Pancreas (tissue), 10 donors: ENCODE results near the gene LRWD1. TPM values are rescaled to one million over a fixed set of nuclear protein-coding genes. Genes with fewer than 3 reads are reported as not detected.
"Not testable (repeated sequence)": the region's sequence is repeated elsewhere in the genome, so short reads cannot be mapped to it uniquely, and the experiment has no call there.

Experiments
- ATAC-seq, 4 donors: fragments of 200-7000 bp; cut with Tn5 transposase; one replicate each; pipeline versions ENCODE4 v1.8.0 to v1.9.1; 2020; ENCODE audit warnings: mild to moderate bottlenecking in 4 of 4, moderate library complexity in 4 of 4
- DNase-seq, 6 donors: peaks; one replicate each; pipeline ENCODE4 v3.0.0-alpha.2; 2020
- FAIRE-seq: peaks from 2 replicates; lab custom pipeline; 2012; peaks lifted over from hg19 to GRCh38; lab: Jason Lieb, UNC
- H3K27ac ChIP-seq, 4 donors: fragments of 200-600 bp; sonication (generic); 1 replicate in 3 of 4; 2 replicates in 1 of 4; pipeline versions ENCODE4 v1.5.0 to v1.8.0; 2020
- H3K27me3 ChIP-seq, 4 donors: fragments of 200-600 bp; one replicate each; pipeline ENCODE4 v1.8.0; 2021
- H3K36me3 ChIP-seq, 3 donors: fragments of 200-600 bp; sonication (generic) in 1 of 3; one replicate each; pipeline versions ENCODE4 v1.5.0 to v1.8.0; 2020 to 2021
- H3K4me1 ChIP-seq, 3 donors: fragments of 200-600 bp; one replicate each; pipeline ENCODE4 v1.8.0; 2021
- H3K4me3 ChIP-seq, 4 donors: fragments of 200-600 bp; sonication (generic) in 2 of 4; one replicate each; pipeline versions ENCODE4 v1.5.0 to v1.8.0; 2020 to 2021
- H3K9me3 ChIP-seq, 4 donors: fragments of 200-600 bp; one replicate each; pipeline ENCODE4 v1.8.0; 2021
- WGBS, 2 donors: extraction: QIAGEN DNeasy Blood & Tissue Kit; methylation state at CpG; one replicate each; pipeline ENCODE4 v1.1.7; 2013; 5-methylcytosine and 5-hydroxymethylcytosine counted together
- intact Hi-C, 3 donors: fragments of 100-400 bp; cut with DNase I; formaldehyde crosslinking; loops; one replicate each; pipeline versions ENCODE4 v1.11.1 to v1.14.2; 2022
- polyA plus RNA-seq, 2 donors: library from polyadenylated mRNA; stranded (reverse); fragments of 200-250 nt; gene quantifications; one replicate each; pipeline ENCODE4 v1.2.3, GENCODE V29; 2013
- total RNA-seq, 6 donors: library from RNA; stranded (reverse); fragmentation: NEBNext Ultra II Directional in 4 of 6; extraction: Animal tissue kit (Norgen Biotek cat#: 25700) in 4 of 6; gene quantifications; one replicate each; pipeline versions ENCODE4 v1.2.1 to v1.2.4, GENCODE V29; 2021 to 2023
- donor health status: healthy with polysubstance abuse.
- donor health status: DM: no; HTN: no; CAD: no; lungs with moderate emphysema.
- donor health status: DM: no; HTN: no; CAD: no.
- donor health status: control.
- donor health status: control.
- donor health status: Bipolar disorder and iron deficiency.
- donor health status: DM: yes; HTN: yes; CAD: no.
- donor health status: DM: no; HTN: no; CAD: no.
- donor health status: DM: no; HTN: no; CAD: no.
- donor health status: DM: yes; HTN: yes; CAD: no.

LRWD1 gene
- total and polyA plus RNA-seq, 8 donors: 5.1 to 18.4 (median 8.3) TPM

DNA sequence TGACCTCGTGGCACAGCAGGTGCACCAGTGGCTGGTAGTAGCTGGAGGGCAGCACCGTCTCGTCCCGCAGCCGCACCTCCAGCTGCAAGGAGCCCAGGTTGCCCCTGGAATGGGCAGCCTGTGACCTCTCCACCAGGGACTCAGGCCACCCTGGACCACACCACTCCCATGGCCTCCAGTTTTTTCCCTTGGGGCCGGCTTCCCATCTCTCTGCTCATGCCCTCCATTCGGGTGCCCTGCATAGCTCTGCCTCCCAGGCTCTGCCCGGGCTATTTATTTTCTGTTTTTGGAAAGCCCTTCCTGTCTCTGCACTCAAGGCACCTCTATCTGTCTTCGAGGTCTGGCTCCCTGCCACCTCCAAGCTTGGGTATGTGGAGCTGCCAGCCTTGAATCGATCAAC is 32.1 kb downstream of the LRWD1 start:
- H3K27ac ChIP-seq, H3K27me3 ChIP-seq, intact Hi-C loops, FAIRE-seq, ATAC-seq, H3K4me3 ChIP-seq, H3K9me3 ChIP-seq, H3K4me1 ChIP-seq, H3K36me3 ChIP-seq: not testable (repeated sequence)
- DNase-seq: peak in 3 of 6 donors; percentile 11 to 38 (median 13)
- 70 to 75% methylated on average over 3 of the region's 10 CpGs for whole genome bisulfite sequencing, 2 donors

DNA sequence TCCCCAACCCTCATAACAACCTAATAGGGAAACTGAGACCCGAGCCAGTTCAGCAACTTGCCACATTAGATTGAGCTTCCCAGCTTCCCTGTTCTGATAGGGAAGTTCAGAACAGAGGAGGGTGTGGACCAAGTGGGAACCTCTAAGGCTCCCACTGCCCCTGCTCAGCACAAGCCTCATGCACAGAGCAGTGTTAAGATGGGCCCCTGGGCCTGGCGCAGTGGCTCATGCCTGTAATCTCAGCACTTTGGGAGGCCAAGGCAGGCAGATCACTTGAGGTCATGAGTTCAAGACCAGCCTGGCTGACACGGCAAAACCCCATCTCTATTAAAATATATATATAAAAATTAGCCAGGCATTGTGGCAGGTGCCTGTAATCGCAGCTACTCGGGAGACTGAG is 32.5 kb downstream of the LRWD1 start:
- H3K27me3 ChIP-seq, H3K27ac ChIP-seq, intact Hi-C loops, H3K9me3 ChIP-seq, H3K4me1 ChIP-seq, H3K4me3 ChIP-seq, H3K36me3 ChIP-seq, FAIRE-seq, ATAC-seq: not testable (repeated sequence)
- WGBS, 2 donors: 60 to 67% methylated on average over 1 of the region's 5 CpGs
- DNase-seq: peak in 2 of 6 donors; percentile 24 to 32

DNA sequence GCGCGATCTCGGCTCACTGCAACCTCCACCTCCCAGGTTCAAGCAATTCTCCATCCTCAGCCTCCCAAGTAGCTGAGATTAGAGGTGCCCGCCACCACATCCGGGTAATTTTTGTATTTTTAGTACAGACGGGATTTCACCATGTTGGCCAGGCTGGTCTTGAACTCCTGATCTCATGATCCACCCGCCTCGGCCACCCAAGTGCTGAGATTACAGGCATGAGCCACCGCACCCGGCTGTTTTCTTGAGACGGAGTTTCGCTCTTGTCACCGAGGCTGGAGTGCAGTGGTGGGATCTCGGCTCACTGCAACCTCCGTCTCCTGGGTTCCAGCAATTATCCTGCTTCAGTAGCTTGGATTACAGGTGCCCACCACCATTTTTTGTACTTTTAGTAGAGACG is 33.5 kb downstream of the LRWD1 start:
- H3K27ac ChIP-seq, DNase-seq, intact Hi-C loops, H3K4me1 ChIP-seq, H3K36me3 ChIP-seq, H3K27me3 ChIP-seq, FAIRE-seq, ATAC-seq, H3K4me3 ChIP-seq, H3K9me3 ChIP-seq: not testable (repeated sequence)
- 85 to 91% methylated on average over 11 of the region's 16 CpGs for WGBS, 2 donors

- H3K36me3 ChIP-seq, H3K9me3 ChIP-seq, H3K27me3 ChIP-seq, FAIRE-seq, H3K4me3 ChIP-seq, intact Hi-C loops, DNase-seq, ATAC-seq, H3K4me1 ChIP-seq, H3K27ac ChIP-seq: not testable (repeated sequence)
- no CpG with 5 or more reads among the region's 12 CpGs for WGBS, 2 donors
These were observed 38.4 kb downstream of the LRWD1 start for GRCh38 chr7:102503141-102503540.

- 81 to 90% methylated on average over 5 of the region's 24 CpGs for WGBS, 2 donors
- H3K4me1 ChIP-seq: not testable (repeated sequence)
These were observed 40.8 kb downstream of the LRWD1 start for GRCh38 chr7:102505298-102506185.

DNA sequence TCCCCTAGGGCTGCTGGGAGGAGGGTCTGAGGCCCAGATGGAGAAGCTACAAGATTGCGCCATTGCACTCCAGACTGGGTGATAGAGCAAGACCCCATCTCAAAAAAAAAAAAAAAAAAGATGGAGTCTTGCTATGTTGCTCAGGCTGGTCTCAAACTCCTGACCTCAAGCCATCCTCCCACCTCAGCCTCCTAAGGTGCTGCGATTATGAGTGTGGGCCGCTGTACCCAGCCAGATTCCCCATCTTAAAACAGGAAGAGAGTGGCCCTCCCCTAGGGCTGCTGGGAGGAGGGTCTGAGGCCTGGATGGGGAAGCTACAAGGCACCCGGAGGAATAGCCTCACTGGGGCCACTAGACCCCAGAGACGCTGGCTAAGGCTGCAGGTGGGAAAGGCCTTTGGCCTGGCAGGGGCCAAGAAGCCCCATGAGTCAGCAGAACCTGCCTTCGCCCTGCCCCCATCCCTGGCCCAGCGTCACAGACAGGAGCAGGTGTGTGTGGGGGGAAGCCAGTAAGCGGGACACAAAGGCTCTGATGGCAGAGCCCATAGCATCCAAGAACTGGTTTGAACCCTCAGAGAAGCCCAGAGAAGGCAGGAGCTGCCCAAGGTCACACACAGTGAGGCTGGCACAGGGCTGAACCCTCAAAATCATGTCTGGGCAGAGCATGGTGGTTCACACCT is 42.8 kb downstream of the LRWD1 start:
- peak in 1 of 6 donors; percentile 18 for DNase-seq
- H3K9me3 ChIP-seq, H3K27ac ChIP-seq, H3K4me1 ChIP-seq, FAIRE-seq, H3K27me3 ChIP-seq, H3K4me3 ChIP-seq, intact Hi-C loops, ATAC-seq, H3K36me3 ChIP-seq: not testable (repeated sequence)
- 88 to 91% methylated on average over 2 of the region's 8 CpGs for WGBS, 2 donors

More at GRCh38 chr7:102505298-102506185, 40.8 kb downstream of the LRWD1 start:
- H3K36me3 ChIP-seq, H3K27me3 ChIP-seq, FAIRE-seq, H3K9me3 ChIP-seq, H3K4me3 ChIP-seq, H3K27ac ChIP-seq, intact Hi-C loops: not testable (repeated sequence)
- peak in 3 of 4 donors; percentile 24 to 45 (median 41) for ATAC-seq
- DNase-seq: peak in 2 of 6 donors; percentile 10 to 36

DNA sequence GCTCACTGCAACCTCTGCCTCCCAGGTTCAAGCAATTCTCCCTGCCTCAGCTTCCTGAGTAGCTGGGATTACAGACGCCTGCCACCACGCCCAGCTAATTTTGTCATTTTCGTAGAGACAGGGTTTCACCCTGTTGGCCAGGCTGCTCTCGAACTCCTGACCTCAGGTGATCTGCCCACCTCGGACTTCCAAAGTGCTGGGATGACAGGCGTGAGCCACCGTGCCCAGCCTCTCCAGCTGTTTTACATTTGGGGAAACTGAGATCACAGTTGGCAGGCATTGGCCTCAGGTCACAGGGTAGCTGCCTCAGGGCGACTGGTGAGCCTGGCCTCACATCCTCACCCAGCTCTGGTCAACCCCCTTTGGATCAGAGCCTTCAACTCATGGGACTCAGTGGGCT is 45.8 kb downstream of the LRWD1 start:
- H3K36me3 ChIP-seq, ATAC-seq, H3K9me3 ChIP-seq, H3K4me1 ChIP-seq, H3K4me3 ChIP-seq, H3K27ac ChIP-seq, H3K27me3 ChIP-seq, FAIRE-seq, intact Hi-C loops: not testable (repeated sequence)
- WGBS, 2 donors: 66 to 76% methylated on average over 4 of the region's 8 CpGs
- DNase-seq: peak in 1 of 6 donors; percentile 9

GRCh38 chr7:102511860-102512522 is 47.2 kb downstream of the LRWD1 start:
- H3K27me3 ChIP-seq, DNase-seq, intact Hi-C loops, H3K9me3 ChIP-seq, H3K4me3 ChIP-seq, FAIRE-seq, H3K4me1 ChIP-seq, H3K27ac ChIP-seq, H3K36me3 ChIP-seq: not testable (repeated sequence)
- no CpG with 5 or more reads among the region's 30 CpGs for whole genome bisulfite sequencing, 2 donors
- ATAC-seq: peak; percentile 31 to 71 (median 57)

GRCh38 chr7:102512642-102513221 is 47.9 kb downstream of the LRWD1 start:
- intact Hi-C loops, FAIRE-seq, H3K27me3 ChIP-seq, H3K4me1 ChIP-seq, H3K4me3 ChIP-seq, H3K9me3 ChIP-seq, H3K36me3 ChIP-seq: not testable (repeated sequence)
- 17 to 18% methylated on average over 3 to 4 of the region's 5 CpGs for WGBS, 2 donors
- ATAC-seq (peak in 1 of 4 donors; percentile 15), DNase-seq (peak in 4 of 6 donors; percentile 5 to 63 (median 30))
- peak overlapping the region in 1 of 4 donors; percentile 18 for H3K27ac ChIP-seq

DNA sequence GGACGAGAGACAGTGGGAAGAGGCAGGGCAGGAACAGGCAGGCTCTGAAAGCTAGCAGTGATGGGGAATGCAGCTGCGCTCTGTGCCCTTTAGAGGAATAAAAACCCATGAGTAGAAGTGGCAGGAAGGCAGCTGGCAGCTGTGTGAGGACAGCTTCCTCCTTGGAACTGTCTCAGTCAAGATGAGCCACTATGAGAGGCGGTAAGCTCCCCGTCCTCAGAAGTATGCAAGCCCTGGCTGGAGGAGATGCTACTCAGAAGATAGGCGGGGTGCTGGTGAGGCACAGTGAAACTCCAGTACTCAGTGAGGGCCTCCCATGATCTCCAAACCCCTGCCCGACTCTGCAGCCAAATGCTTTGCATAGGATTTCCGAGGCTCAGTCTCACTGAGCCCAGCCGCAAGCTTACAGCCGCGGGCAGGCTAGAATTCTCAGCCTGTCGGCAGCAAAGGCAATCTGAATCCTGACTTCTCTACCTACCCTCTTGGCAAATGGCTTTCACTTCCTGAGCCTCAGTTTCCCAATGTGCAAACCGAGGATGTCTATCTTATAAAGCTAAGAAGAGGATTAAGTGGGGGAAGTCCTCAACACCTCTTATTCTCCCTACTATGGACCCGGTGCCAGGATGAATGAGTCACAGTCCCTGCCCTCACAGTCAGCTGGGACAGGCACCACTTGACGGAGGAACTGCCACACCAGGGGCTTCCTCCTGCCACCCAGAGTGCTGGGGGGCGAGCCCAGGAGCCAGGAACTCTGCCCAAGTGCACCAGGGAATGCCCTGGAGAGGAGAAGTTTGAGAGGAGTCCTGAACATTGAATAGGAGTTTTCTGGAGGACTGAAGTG is 50.3 kb downstream of the LRWD1 start:
- H3K36me3 ChIP-seq, intact Hi-C loops, H3K27me3 ChIP-seq, FAIRE-seq, DNase-seq, H3K4me3 ChIP-seq, H3K9me3 ChIP-seq, H3K4me1 ChIP-seq, H3K27ac ChIP-seq: not testable (repeated sequence)
- 79 to 85% methylated on average over 2 to 3 of the region's 15 CpGs for WGBS, 2 donors
- peak in 1 of 4 donors; percentile 5 for ATAC-seq

DNA sequence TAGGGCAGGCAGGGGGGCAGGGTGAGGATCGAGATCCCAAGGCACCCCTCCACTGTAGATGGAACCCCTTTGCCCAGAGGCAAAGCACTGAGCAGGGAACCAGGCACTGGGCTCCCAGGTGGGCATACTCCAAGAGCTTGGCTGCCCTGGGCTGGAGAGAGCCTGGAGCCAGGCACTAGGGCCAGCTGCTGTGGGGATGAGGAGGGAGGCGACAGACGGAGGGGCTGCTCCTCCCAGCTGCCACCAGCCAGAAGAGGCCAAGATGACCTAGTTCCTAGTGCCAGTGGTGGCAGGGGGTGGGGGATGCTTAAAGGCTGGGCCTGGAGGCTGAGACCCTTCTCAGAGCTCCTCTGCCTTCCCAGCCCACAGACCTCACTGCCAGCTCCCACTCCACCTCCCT is 51.1 kb downstream of the LRWD1 start:
- DNase-seq, H3K36me3 ChIP-seq, H3K4me3 ChIP-seq, H3K27me3 ChIP-seq, H3K4me1 ChIP-seq, FAIRE-seq, H3K27ac ChIP-seq, intact Hi-C loops, H3K9me3 ChIP-seq: not testable (repeated sequence)
- ATAC-seq: peak in 2 of 4 donors; percentile 29 to 37
- WGBS, 2 donors: no CpG with 5 or more reads among the region's 3 CpGs
